H1 (cell line): ENCODE data around the gene PTPRG. TPM values are rescaled to one million over a fixed set of nuclear protein-coding genes. Genes with fewer than 3 reads are reported as not detected.

Experiments
- CTCF ChIA-PET: fragments of 300-600 bp; sonication (Branson Sonifier 250); formaldehyde crosslinking; loops from one replicate; lab custom pipeline; 2021; ENCODE audit not compliant: partially characterized antibody; lab: Charles Lee
- POLR2A ChIA-PET: fragments of 300-600 bp; sonication (Branson Sonifier 250); formaldehyde crosslinking; loops from one replicate; lab custom pipeline; 2021; ENCODE audit warnings: inconsistent platforms; ENCODE audit not compliant: partially characterized antibody; lab: Charles Lee
- DNase-seq, 2 experiments: peaks; one replicate each; pipeline versions ENCODE4 v3.0.0 to v3.0.0-alpha.2; 2010 to 2022; ENCODE audit warnings: low spot score in 2 of 2, low read depth in 1 of 2, mixed read lengths in 1 of 2
- FAIRE-seq: peaks from 2 replicates; lab custom pipeline; 2011; peaks lifted over from hg19 to GRCh38; lab: Jason Lieb, UNC
- H2AFZ ChIP-seq: 2 replicates; pipeline ENCODE4 v1.8.1; 2012; ENCODE audit warnings: low read length, inconsistent platforms
- H2AK5ac ChIP-seq: 2 replicates; pipeline ENCODE4 v1.6.1; 2013; ENCODE audit warnings: low read depth, low read length
- H2BK120ac ChIP-seq: replicated peaks from 2 replicates; pipeline ENCODE3; 2013; ENCODE audit warnings: low read depth, low read length, inconsistent platforms
- H2BK12ac ChIP-seq: 2 replicates; pipeline ENCODE4 v1.6.1; 2013; ENCODE audit warnings: low read depth, low read length
- H2BK15ac ChIP-seq: 2 replicates; pipeline ENCODE4 v1.6.1; 2013; ENCODE audit warnings: low read length
- H2BK20ac ChIP-seq: 2 replicates; pipeline ENCODE4 v1.6.1; 2013; ENCODE audit warnings: low read length
- H2BK5ac ChIP-seq: 2 replicates; pipeline ENCODE4 v1.6.1; 2013; ENCODE audit warnings: low read depth, low read length
- H3K14ac ChIP-seq: 2 replicates; pipeline ENCODE4 v1.6.1; 2013; ENCODE audit warnings: inconsistent platforms; ENCODE audit not compliant: insufficient read length
- H3K18ac ChIP-seq: 2 replicates; pipeline ENCODE4 v1.6.1; 2013; ENCODE audit warnings: low read length; ENCODE audit errors: extremely low read depth
- H3K23ac ChIP-seq: 2 replicates; pipeline ENCODE4 v1.6.1; 2013; ENCODE audit warnings: inconsistent platforms; ENCODE audit not compliant: insufficient read length
- H3K23me2 ChIP-seq: 2 replicates; pipeline ENCODE4 v1.6.1; 2013; ENCODE audit warnings: low read depth, low read length
- H3K27ac ChIP-seq: 2 replicates; pipeline ENCODE4 v1.6.1; 2011; ENCODE audit warnings: low read depth, low read length, inconsistent platforms
- H3K27me3 ChIP-seq, 4 experiments: replicated peaks in 1 of 4; 1 replicate in 1 of 4; 2 replicates in 3 of 4; pipeline versions ENCODE4 v1.6.1 to v1.8.1; 2011 to 2013; ENCODE audit warnings: low read length in 3 of 4, mild to moderate bottlenecking in 3 of 4, inconsistent platforms in 2 of 4, mixed read lengths in 2 of 4, moderate library complexity in 1 of 4; ENCODE audit not compliant: control insufficient read depth in 3 of 4, insufficient read depth in 3 of 4; ENCODE audit errors: extremely low read depth in 1 of 4
- H3K36me3 ChIP-seq, 4 experiments: 2 replicates each; pipeline versions ENCODE4 v1.6.1 to v1.8.1; 2011 to 2013; ENCODE audit warnings: mild to moderate bottlenecking in 4 of 4, low read length in 3 of 4, moderate library complexity in 2 of 4, control low read depth in 1 of 4, inconsistent platforms in 1 of 4; ENCODE audit not compliant: insufficient read depth in 4 of 4, control insufficient read depth in 2 of 4
- H3K4ac ChIP-seq: replicated peaks from 2 replicates; pipeline ENCODE3; 2013; ENCODE audit warnings: low read length, low read depth, mixed read lengths, inconsistent platforms; ENCODE audit not compliant: insufficient read length
- H3K4me1 ChIP-seq, 4 experiments: replicated peaks in 1 of 4; 1 replicate in 1 of 4; 2 replicates in 3 of 4; pipeline versions ENCODE4 v1.6.1 to v1.8.1; 2011 to 2013; ENCODE audit warnings: low read length in 3 of 4, inconsistent platforms in 2 of 4, mixed read lengths in 1 of 4; ENCODE audit not compliant: insufficient read depth in 4 of 4, control insufficient read depth in 3 of 4
- H3K4me2 ChIP-seq, 2 experiments: 2 replicates each; pipeline versions ENCODE4 v1.6.1 to v1.8.1; 2011 to 2013; ENCODE audit warnings: low read depth in 2 of 2, low read length in 2 of 2, control low read depth in 1 of 2, inconsistent platforms in 1 of 2, mild to moderate bottlenecking in 1 of 2; ENCODE audit not compliant: insufficient read depth in 1 of 2
- H3K4me3 ChIP-seq, 4 experiments: fragments of 200-600, 300-600 bp in 1 of 4; sonication (generic), shearing (Covaris generic), sonication (Bioruptor Twin) in 1 of 4; 2 replicates each; pipeline versions ENCODE4 v1.5.1 to v1.8.1; 2011 to 2016; ENCODE audit warnings: low read length in 4 of 4, low read depth in 3 of 4, control low read depth in 2 of 4, inconsistent platforms in 2 of 4, mild to moderate bottlenecking in 2 of 4, mixed read lengths in 1 of 4, moderate library complexity in 1 of 4; ENCODE audit not compliant: insufficient read depth in 2 of 4; ENCODE audit errors: extremely low read depth in 1 of 4
- H3K56ac ChIP-seq: replicated peaks from 2 replicates; pipeline ENCODE3; 2013; ENCODE audit warnings: low read depth, mild to moderate bottlenecking, mixed read lengths, low read length, inconsistent platforms; ENCODE audit not compliant: insufficient read length
- H3K79me1 ChIP-seq: 2 replicates; pipeline ENCODE4 v1.6.1; 2013; ENCODE audit warnings: low read depth, low read length, control low read depth
- H3K79me2 ChIP-seq, 2 experiments: 2 replicates each; pipeline versions ENCODE4 v1.6.1 to v1.8.1; 2012 to 2013; ENCODE audit warnings: low read length in 2 of 2, mild to moderate bottlenecking in 2 of 2, inconsistent platforms in 1 of 2; ENCODE audit not compliant: insufficient read depth in 2 of 2, control insufficient read depth in 1 of 2
- H3K9ac ChIP-seq, 4 experiments: replicated peaks in 1 of 4; 1 replicate in 1 of 4; 2 replicates in 3 of 4; pipeline versions ENCODE4 v1.6.1 to v1.8.1; 2011 to 2013; ENCODE audit warnings: low read depth in 3 of 4, low read length in 3 of 4, control low read depth in 2 of 4, mild to moderate bottlenecking in 2 of 4, moderate library complexity in 2 of 4, inconsistent platforms in 1 of 4; ENCODE audit errors: extremely low read depth in 1 of 4
- H3K9me3 ChIP-seq, 2 experiments: 2 replicates each; pipeline versions ENCODE4 v1.6.1 to v1.8.1; 2012 to 2013; ENCODE audit warnings: mild to moderate bottlenecking in 2 of 2, moderate library complexity in 2 of 2, control low read depth in 1 of 2, inconsistent platforms in 1 of 2, low read depth in 1 of 2, low read length in 1 of 2, mixed read lengths in 1 of 2; ENCODE audit not compliant: insufficient read depth in 2 of 2
- H4K20me1 ChIP-seq, 2 experiments: replicated peaks in 1 of 2; 2 replicates each; pipeline versions ENCODE3 to v1.8.1; 2011 to 2013; ENCODE audit warnings: inconsistent platforms in 2 of 2, low read length in 2 of 2, mild to moderate bottlenecking in 1 of 2; ENCODE audit not compliant: insufficient read depth in 2 of 2, control insufficient read depth in 1 of 2
- H4K5ac ChIP-seq: 2 replicates; pipeline ENCODE4 v1.6.1; 2013; ENCODE audit warnings: low read length, low read depth, mixed read lengths, inconsistent platforms; ENCODE audit not compliant: insufficient read length
- H4K8ac ChIP-seq: 2 replicates; pipeline ENCODE4 v1.8.0; 2013; ENCODE audit warnings: mild to moderate bottlenecking, moderate library complexity, low read length, inconsistent platforms; ENCODE audit not compliant: insufficient read depth; ENCODE audit errors: extremely low read depth
- H4K91ac ChIP-seq: replicated peaks from 2 replicates; pipeline ENCODE3; 2013; ENCODE audit warnings: low read length, mixed read lengths, inconsistent platforms; ENCODE audit not compliant: insufficient read length
- CTCF ChIP-seq, 3 experiments: IDR thresholded peaks; 1 replicate in 2 of 3; 2 replicates in 1 of 3; pipeline versions ENCODE4 v1.5.1 to v1.6.1; 2011; ENCODE audit warnings: low read length in 3 of 3, mild to moderate bottlenecking in 3 of 3, inconsistent platforms in 2 of 3, low read depth in 1 of 3, moderate library complexity in 1 of 3; ENCODE audit not compliant: insufficient read depth in 1 of 3; ENCODE audit errors: control extremely low read depth in 1 of 3
- RXRA ChIP-seq: IDR thresholded peaks from 2 replicates; pipeline ENCODE4 v1.6.1; 2011; ENCODE audit warnings: low read depth, mild to moderate bottlenecking, low read length, moderate library complexity; ENCODE audit not compliant: insufficient read depth
- SP4 ChIP-seq: IDR thresholded peaks from 2 replicates; pipeline ENCODE4 v1.6.1; 2012; ENCODE audit warnings: low read length, inconsistent platforms
- USF2 ChIP-seq: IDR thresholded peaks from 2 replicates; pipeline ENCODE4 v1.6.1; 2011; ENCODE audit warnings: low read length, improper control_type of control experiment
- WGBS, 2 experiments: shearing (Covaris generic) in 1 of 2; methylation state at CpG; one replicate each; pipeline versions ENCODE4 v1.1.6 to v1.1.7; 2013 to 2015; ENCODE audit warnings: low lambda C conversion rate in 2 of 2, mixed read lengths in 2 of 2, inconsistent platforms in 1 of 2, low coverage in 1 of 2, missing lambda C conversion rate in 1 of 2; ENCODE audit not compliant: insufficient replicate concordance in 2 of 2, insufficient coverage in 1 of 2, insufficient read length in 1 of 2; ENCODE audit errors: extremely low coverage in 1 of 2, missing lambda C conversion rate in 1 of 2; 5-methylcytosine and 5-hydroxymethylcytosine counted together
- polyA plus RNA-seq, 7 experiments: library from polyadenylated mRNA; depleted of rRNA in 3 of 7; stranded (reverse) in 5 of 7; unstranded in 2 of 7; fragments of >200 nt in 5 of 7; fragments of 200-250 nt in 2 of 7; gene quantifications; 1 replicate in 5 of 7; 2 replicates in 1 of 7; 4 replicates in 1 of 7; pipeline versions ENCODE4 v1.2.1 to v1.2.3, GENCODE V29; 2011 to 2013; ENCODE audit warnings: missing spikeins in 2 of 7, mixed read lengths in 2 of 7
- total RNA-seq: library from RNA; stranded (reverse); fragmentation: NEBNext Ultra II Directional; extraction: Animal tissue kit (Norgen Biotek cat#: 25700); gene quantifications from 2 replicates; pipeline ENCODE4 v1.2.1, GENCODE V29; 2021

PTPRG gene
- total and polyA plus RNA-seq, 2 of the 8 experiments (the other 6 are each of a cell fraction or from before 2014, with no cell fraction given), result 23.3 to 96.2 TPM

GRCh38 chr3:61680617-61681016 lies 119.2 kb downstream of the PTPRG start:
- Histone ChIP-seq H3K23me2 (no peaks in the 10 kb centered on the region), H2BK15ac (no peak overlapping the region), H4K8ac (no peak overlapping the region), H3K14ac (no peak overlapping the region), H3K4ac (no peak overlapping the region), H2BK5ac (no peak overlapping the region), H2BK120ac (no peak overlapping the region), H3K79me1 (peaks cover 13% of the 10 kb centered on the region), H3K27me3 (no peaks in the 10 kb centered on the region), H3K23ac (no peak overlapping the region), H2AFZ (no peak overlapping the region), H3K4me1 (peaks cover 12 to 54% (median 30%) of the 10 kb centered on the region in 4 experiments), H3K4me2 (no peak overlapping the region), H4K5ac (no peak overlapping the region), H3K27ac (no peak overlapping the region), H3K56ac (no peak overlapping the region), H3K79me2 (peaks cover 5 to 95% of the 10 kb centered on the region in 2 experiments; a peak in 3 of 4 replicates), H3K9ac (no peak overlapping the region), H3K18ac (no peak overlapping the region), H4K91ac (no peak overlapping the region), H2AK5ac (no peak overlapping the region), H3K36me3 (no peaks in the 10 kb centered on the region), H2BK12ac (no peak overlapping the region), H3K4me3 (no peak overlapping the region), H2BK20ac (no peak overlapping the region), H3K9me3 (no peaks in the 10 kb centered on the region), H4K20me1 (peaks cover 6 to 8% of the 10 kb centered on the region in 2 experiments)
- ChIA-PET CTCF (interaction anchor here (0.8 kb wide), 1 partner anchor 1153 kb away, joined by 3 read pairs; no protein-coding TSS in a partner anchor), POLR2A (interaction anchor here (0.6 to 3.8 kb wide), 2 partner anchors 109 to 120 kb away, joined by 3 to 13 read pairs; partner anchors contain the start of gene PTPRG)
- DNase-seq (no peak), FAIRE-seq (no peak)
- WGBS, 2 experiments, result 95% methylated on average over 2 of the region's 3 CpGs; no CpG with 5 or more reads in 1 of the 2 experiments
- no peak for TF ChIP-seq RXRA
- no peak for TF ChIP-seq SP4
- TF ChIP-seq USF2, result no peak
- no peak for TF ChIP-seq CTCF (IDR thresholded peaks at IDR 0.05; ENCODE audit: control extremely low read depth in 1 of 3, insufficient read depth in 1 of 3, low read depth in 1 of 3, low read length in 3 of 3)
